Loucy (cell line): ENCODE data around the gene CYTH1.

Experiments
- EZH2phosphoT487 ChIP-seq: fragments of 200-600 bp; IDR thresholded peaks from 2 replicates; pipeline ENCODE4 v1.6.1; 2018; ENCODE audit warnings: antibody characterized with exemption, mild to moderate bottlenecking, moderate library complexity, borderline replicate concordance
- TF ChIP-seq, protein P1 (sequence below): fragments of 200-600 bp; sonication (generic); conservative IDR thresholded peaks from 2 replicates; pipeline ENCODE4 v1.5.1; 2014; ENCODE audit warnings: mild to moderate bottlenecking, antibody characterized with exemption, low read length

DNA sequence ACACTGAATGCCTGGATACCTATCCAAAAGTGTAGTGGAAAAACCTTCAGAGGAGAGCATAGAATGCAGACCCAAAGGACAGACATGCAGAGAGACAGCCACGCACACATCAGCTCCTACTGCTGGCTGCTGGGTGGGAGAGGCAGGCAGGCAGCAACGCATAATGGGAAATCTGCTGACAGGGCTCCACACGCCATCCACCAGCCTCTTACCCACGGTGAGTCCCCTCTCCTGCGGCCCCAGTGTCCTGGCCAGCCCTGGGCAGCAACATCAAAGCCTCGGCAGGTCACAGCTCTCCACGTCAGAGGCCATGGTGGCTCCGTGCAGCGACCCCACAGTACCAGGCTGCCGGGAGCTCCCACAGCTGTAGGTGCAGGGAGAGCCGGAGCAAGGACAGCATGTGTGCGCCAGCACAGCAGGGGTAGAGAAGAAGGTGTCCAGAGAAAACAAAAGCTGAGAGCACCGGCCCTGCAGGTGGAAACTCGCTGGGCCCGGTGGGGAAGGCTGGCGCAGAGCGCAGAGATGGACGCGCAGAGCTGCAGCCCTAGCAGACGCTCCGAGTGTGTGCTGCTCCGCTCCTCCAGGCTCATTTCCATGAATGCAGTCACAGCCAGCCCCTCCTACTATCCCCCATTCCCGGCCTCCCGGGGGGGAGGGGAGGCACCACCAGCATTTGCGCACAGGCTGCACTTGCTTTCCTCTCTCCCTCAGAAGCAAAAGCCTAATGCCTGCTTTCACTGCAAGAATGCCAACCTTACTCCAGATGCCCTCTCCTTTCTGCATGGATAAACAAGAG, 58.9 kb downstream of the CYTH1 start:
- TF ChIP-seq, protein P1, sequence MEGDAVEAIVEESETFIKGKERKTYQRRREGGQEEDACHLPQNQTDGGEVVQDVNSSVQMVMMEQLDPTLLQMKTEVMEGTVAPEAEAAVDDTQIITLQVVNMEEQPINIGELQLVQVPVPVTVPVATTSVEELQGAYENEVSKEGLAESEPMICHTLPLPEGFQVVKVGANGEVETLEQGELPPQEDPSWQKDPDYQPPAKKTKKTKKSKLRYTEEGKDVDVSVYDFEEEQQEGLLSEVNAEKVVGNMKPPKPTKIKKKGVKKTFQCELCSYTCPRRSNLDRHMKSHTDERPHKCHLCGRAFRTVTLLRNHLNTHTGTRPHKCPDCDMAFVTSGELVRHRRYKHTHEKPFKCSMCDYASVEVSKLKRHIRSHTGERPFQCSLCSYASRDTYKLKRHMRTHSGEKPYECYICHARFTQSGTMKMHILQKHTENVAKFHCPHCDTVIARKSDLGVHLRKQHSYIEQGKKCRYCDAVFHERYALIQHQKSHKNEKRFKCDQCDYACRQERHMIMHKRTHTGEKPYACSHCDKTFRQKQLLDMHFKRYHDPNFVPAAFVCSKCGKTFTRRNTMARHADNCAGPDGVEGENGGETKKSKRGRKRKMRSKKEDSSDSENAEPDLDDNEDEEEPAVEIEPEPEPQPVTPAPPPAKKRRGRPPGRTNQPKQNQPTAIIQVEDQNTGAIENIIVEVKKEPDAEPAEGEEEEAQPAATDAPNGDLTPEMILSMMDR = no peak
- TF ChIP-seq EZH2phosphoT487 = no peak
